Sciatic nerve (tissue), 2 donors: ENCODE results near the gene CDX2. TPM values are rescaled to one million over a fixed set of nuclear protein-coding genes. Genes with fewer than 3 reads are reported as not detected.

Source experiments
- ATAC-seq: fragments of 200-7000 bp; cut with Tn5 transposase; one replicate; pipeline ENCODE4 v1.9.1; 2020; ENCODE audit warnings: mild to moderate bottlenecking, moderate library complexity
- DNase-seq: peaks from one replicate; pipeline ENCODE4 v3.0.0-alpha.2; 2020; ENCODE audit warnings: low spot score
- intact Hi-C: fragments of 100-400 bp; cut with DNase I; formaldehyde crosslinking; loops from one replicate; pipeline ENCODE4 v1.14.2; 2022
- total RNA-seq: library from RNA; stranded (reverse); fragmentation: NEBNext Ultra II Directional; extraction: Animal tissue kit (Norgen Biotek cat#: 25700); gene quantifications from one replicate; pipeline ENCODE4 v1.2.1, GENCODE V29; 2021
- donor health status: DM: no; HTN: no; CAD: no.
- donor health status: DM: no; HTN: no; CAD: no.

CDX2 gene
- total RNA-seq, 1 donor from 2014 or later = not detected

- no peak for DNase-seq
- ATAC-seq = no peak
- intact Hi-C loops = loop anchor here (5.0 kb wide), 1 partner anchor 148 kb away; no protein-coding TSS in a partner anchor
Measured at GRCh38 chr13:27980280-27980998, 11.3 kb upstream of the CDX2 start.

DNA sequence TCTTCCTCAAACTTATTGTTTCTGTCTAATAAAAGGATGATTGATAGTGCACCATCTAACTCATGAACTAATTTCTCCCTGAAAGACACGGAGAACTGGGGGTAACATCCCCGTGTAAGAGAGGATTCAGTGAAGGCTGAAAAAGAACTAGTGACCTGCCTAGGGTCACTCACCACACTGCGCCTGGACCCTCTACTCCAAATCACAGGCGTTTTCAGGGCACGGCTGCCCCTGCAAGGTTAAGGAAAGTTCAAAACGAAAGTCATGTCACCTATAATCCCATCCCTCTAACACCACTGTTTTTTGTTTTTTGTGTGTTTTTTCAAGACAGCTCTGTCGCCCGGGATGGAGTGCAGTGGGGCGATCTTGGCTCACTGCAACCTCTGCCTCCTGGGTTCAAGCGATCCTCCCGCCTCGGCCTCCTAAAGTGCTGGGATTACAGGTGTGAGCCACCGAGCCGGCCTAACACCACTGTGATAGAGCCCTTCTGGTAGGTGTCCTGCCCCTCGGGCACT, 10.7 kb upstream of the CDX2 start:
- intact Hi-C loops = loop anchor here (5.0 to 10.0 kb wide), 2 partner anchors 148 to 615 kb away; no protein-coding TSS in a partner anchor
- no peak for DNase-seq
- no peak for ATAC-seq

GRCh38 chr13:27979001-27979643, 10.0 kb upstream of the CDX2 start:
- DNase-seq = no peak
- ATAC-seq = no peak
- intact Hi-C loops = loop anchor here (10.0 kb wide), 1 partner anchor 614 kb away; no protein-coding TSS in a partner anchor

DNA sequence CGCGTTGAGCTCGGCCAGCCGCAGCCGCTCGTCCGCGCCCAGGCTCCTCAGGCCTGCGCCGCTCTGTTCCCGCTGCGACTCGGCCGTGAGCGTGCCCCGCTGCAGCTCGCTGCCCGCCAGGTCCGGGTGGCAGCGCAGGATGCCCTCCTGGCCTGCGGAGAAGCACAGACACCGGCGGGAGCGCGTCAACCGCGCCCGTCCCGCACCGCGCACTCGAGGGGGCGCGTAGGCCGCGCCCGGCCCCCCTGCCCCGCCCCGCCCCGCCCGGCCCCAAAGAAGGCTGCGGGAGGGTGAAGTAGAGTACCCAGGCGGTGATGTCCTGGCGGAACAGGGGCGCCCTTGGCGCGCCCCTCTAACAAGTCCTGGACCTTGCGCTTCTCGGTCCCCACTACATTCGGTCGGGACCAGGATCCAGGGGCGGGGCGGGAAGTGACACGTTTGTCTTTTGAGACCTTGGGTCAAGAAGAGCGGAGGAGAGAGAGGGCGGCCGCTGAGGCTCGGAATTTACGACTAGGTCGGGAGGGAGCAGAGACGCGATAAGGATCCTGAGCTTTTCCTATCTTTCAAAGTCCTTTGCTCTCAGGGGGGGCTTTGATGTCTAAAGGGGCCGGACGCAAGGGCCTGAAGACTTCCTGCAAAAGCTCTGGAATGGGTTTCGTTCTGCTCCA, 9.3 kb upstream of the CDX2 start:
- no peak for DNase-seq
- ATAC-seq = no peak
- intact Hi-C loops = loop anchor here (10.0 kb wide), 1 partner anchor 614 kb away; no protein-coding TSS in a partner anchor

GRCh38 chr13:27977476-27978300, 8.6 kb upstream of the CDX2 start:
- intact Hi-C loops = loop anchor here (10.0 kb wide), 1 partner anchor 613 kb away; no protein-coding TSS in a partner anchor
- DNase-seq = no peak
- ATAC-seq = no peak

DNA sequence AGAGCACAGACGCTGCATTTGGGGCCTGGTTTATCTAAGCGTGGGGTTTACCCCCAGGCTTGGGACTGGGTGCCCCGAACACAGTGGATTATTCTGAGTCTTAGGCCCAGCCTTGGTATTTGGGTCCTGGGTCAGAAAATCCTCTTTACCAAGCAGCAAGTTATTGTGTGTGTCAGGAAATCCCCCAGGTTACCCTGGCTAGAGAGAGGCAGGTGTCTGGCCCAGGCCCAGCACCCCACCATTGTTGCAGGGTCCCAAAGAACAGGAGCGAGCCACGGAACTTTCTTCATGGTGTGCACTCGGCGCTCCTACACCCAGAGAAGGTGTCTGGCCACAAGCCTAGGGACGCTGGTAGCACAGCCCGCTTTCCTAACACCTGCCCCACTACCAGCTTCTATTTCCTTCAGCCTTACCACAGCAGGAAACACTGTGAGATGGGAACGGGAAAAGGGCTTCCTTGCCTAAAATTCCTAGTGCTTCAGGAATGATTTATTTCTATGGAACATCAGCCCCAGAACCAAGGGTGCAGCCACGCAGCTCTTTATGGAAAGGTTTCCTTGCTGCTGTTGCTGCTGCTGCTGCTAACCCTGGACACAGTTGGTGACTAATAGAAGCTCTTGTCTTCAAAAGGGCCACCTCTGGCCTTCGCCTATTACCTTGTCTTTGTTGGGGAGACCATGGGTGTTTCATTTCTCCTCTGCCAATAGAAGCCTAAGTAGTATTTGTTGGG, 7.4 kb upstream of the CDX2 start:
- ATAC-seq (no peak), DNase-seq (no peak)
- intact Hi-C loops = loop anchor here (10.0 kb wide), 1 partner anchor 612 kb away; no protein-coding TSS in a partner anchor

DNA sequence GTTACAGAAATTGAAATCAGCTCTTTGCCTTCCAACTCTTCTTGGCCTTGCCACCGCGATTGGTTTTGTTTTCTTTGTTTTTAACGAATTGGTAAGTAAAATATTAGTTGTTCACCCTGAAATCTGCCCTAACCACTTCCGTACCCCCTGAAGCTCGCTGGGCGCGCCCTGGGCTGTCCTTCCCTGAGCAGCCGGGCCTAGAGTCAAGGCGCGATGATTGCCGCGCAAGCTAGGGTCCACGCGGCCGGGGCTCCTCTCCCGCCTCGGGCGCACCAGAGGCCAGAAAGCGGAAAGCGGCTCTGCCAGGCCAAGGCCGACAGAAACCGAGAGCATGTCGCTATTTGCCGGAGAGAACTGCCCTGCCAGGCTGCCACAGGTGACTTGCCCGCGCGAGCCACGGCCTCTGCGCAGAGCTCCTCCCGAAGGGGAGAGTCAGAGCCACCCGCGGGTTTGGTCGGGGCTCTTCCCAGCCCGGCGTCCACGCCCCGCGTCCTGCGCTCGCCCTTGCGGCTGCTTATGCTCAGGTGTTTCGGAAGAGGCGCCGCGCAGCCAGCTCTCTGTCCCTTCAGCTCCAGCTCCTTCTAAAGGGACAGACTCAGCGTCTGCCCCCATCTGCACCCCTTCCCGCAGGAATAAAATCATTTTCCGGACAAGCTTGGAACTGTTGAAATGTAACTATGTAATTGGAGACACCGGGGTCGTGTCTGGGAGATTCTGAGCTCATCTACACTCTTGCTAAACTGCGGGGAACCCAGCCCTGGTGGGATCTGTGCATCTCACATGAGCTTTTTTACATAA, 6.6 kb upstream of the CDX2 start:
- intact Hi-C loops = loop anchor here (10.0 kb wide), 1 partner anchor 611 kb away; no protein-coding TSS in a partner anchor
- ATAC-seq (no peak), DNase-seq (no peak)

GRCh38 chr13:27973961-27974662, 5.0 kb upstream of the CDX2 start:
- no peak for DNase-seq
- no peak for ATAC-seq
- intact Hi-C loops = loop anchor here (10.0 kb wide), 1 partner anchor 609 kb away; no protein-coding TSS in a partner anchor

DNA sequence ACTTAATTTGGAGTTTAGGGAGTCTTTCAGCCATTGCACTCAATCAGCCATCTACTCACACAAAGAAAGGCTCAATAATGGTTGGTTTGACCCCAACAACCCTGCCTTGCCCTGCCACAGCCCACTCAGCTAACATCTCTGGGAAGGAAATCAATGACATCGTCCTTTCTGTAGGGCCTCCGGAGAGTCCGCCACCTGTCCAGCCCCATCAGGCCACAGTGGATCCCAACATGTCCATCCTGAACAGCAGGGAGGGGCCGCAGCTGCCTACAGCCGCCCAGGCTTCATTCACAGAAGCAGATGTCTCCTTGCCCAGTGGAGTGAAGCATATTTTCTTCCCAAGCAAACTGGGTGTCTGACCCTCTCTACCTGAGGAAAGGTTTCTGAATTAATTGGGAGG, 4.2 kb upstream of the CDX2 start:
- ATAC-seq (no peak), DNase-seq (no peak)
- intact Hi-C loops = loop anchor here (10.0 kb wide), 1 partner anchor 608 kb away; no protein-coding TSS in a partner anchor

GRCh38 chr13:27972478-27972820, 3.3 kb upstream of the CDX2 start:
- ATAC-seq = no peak
- intact Hi-C loops = loop anchor here (10.0 kb wide), 1 partner anchor 608 kb away; no protein-coding TSS in a partner anchor
- DNase-seq = no peak

DNA sequence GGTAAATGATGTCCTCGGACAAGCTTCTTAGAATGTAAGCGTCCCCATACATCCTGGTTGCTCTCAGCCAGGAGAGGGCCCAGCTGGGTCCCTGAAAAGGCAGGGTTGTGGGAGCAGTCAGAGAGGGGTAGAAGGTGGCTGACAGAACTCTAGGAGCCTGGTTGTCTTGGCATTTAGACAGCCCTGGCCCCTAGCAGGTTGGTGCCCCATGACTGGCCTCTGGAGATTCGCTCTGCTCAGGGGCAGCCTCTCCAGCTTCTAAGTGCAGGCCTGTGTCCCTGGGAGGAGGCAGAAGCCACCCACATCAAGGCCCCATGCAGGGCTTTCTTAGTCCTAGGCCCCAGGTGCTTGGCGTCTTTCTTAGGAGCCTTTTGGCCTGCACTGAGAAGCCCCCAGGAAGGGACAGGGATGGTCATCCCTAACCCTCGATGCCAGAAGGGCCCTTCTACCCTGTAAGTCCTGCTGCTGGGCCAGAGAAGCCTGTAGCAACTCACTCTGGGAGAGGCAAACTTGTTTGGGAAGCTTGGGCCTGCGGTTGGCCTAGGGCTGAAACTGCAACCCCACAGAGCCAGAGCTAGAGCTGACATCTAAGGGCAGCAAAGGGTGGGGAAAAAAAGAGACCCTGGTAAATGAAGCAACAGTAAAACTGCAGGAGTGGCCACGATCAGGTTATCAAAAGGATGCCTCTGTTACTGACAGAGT, 2.8 kb upstream of the CDX2 start:
- DNase-seq (no peak), ATAC-seq (no peak)
- intact Hi-C loops = loop anchor here (10.0 kb wide), 1 partner anchor 607 kb away; no protein-coding TSS in a partner anchor

- intact Hi-C loops = loop anchor here (10.0 kb wide), 1 partner anchor 606 kb away; no protein-coding TSS in a partner anchor
- DNase-seq = no peak
- no peak for ATAC-seq
Measured at GRCh38 chr13:27971236-27971645, 2.1 kb upstream of the CDX2 start.

GRCh38 chr13:27970382-27971235, 1.5 kb upstream of the CDX2 start:
- DNase-seq = no peak
- ATAC-seq = no peak
- intact Hi-C loops = loop anchor here (10.0 kb wide), 1 partner anchor 606 kb away; no protein-coding TSS in a partner anchor

DNA sequence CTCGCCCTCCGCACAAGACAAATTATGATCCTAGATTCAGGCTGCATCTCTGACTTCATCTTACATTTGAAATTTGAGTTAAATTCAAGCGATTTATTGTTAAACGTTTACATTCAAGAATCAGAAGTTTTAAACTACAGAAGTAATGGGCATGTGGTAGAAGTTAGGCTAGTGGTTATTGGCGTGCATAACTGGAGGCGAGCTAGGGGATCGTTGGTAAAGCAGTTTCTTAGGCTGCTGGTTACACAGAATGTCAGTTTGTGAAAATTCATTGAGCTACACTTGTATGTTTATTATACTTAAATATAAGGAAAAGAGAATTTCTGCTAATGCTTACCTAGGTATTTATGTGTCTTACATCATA, 733 bp upstream of the CDX2 start:
- DNase-seq (no peak), ATAC-seq (no peak)
- intact Hi-C loops = loop anchor here (10.0 kb wide), 1 partner anchor 605 kb away; no protein-coding TSS in a partner anchor
